H9 (cell line): ENCODE results near the gene NCLN. TPM values are rescaled to one million over a fixed set of nuclear protein-coding genes. Genes with fewer than 3 reads are reported as not detected.
"Not testable (repeated sequence)": the region's sequence is repeated elsewhere in the genome, so short reads cannot be mapped to it uniquely, and the experiment has no call there.

Experiments used
- DNase-seq: peaks from one replicate; pipeline ENCODE4 v3.0.0-alpha.2; 2017
- H2AFZ ChIP-seq: one replicate; pipeline ENCODE4 v1.6.1; 2013; ENCODE audit warnings: mild to moderate bottlenecking, low read length, control low read depth, moderate library complexity
- H2AK5ac ChIP-seq: 2 replicates; pipeline ENCODE4 v1.6.1; 2013; ENCODE audit warnings: low read length, control low read depth, mixed read lengths; ENCODE audit not compliant: insufficient read length
- H2BK120ac ChIP-seq: one replicate; pipeline ENCODE4 v1.6.1; 2013; ENCODE audit warnings: low read depth, mild to moderate bottlenecking, low read length, control low read depth, inconsistent platforms; ENCODE audit not compliant: poor library complexity, severe bottlenecking
- H2BK12ac ChIP-seq: 2 replicates; pipeline ENCODE4 v1.6.1; 2013; ENCODE audit warnings: low read length, control low read depth, mixed read lengths, low read depth; ENCODE audit not compliant: insufficient read length
- H2BK15ac ChIP-seq: 2 replicates; pipeline ENCODE4 v1.6.1; 2013; ENCODE audit warnings: low read depth, low read length, control low read depth
- H2BK20ac ChIP-seq: one replicate; pipeline ENCODE4 v1.6.1; 2013; ENCODE audit warnings: low read depth, mild to moderate bottlenecking, low read length, control low read depth, inconsistent platforms; ENCODE audit not compliant: poor library complexity, severe bottlenecking
- H2BK5ac ChIP-seq: 2 replicates; pipeline ENCODE4 v1.6.1; 2013; ENCODE audit warnings: low read length, control low read depth, mixed read lengths; ENCODE audit not compliant: insufficient read length
- H3K14ac ChIP-seq: 2 replicates; pipeline ENCODE4 v1.6.1; 2013; ENCODE audit warnings: low read length, control low read depth; ENCODE audit not compliant: insufficient read depth
- H3K18ac ChIP-seq: 2 replicates; pipeline ENCODE4 v1.6.1; 2013; ENCODE audit warnings: low read depth, mild to moderate bottlenecking, mixed read lengths, low read length, control low read depth; ENCODE audit not compliant: insufficient read length
- H3K23ac ChIP-seq: 2 replicates; pipeline ENCODE4 v1.6.1; 2013; ENCODE audit warnings: low read length, control low read depth, mixed read lengths, low read depth; ENCODE audit not compliant: insufficient read length
- H3K23me2 ChIP-seq: 2 replicates; pipeline ENCODE4 v1.6.1; 2013; ENCODE audit warnings: low read depth, mild to moderate bottlenecking, mixed read lengths, low read length, control low read depth; ENCODE audit not compliant: insufficient read length, poor library complexity, severe bottlenecking
- H3K27ac ChIP-seq: 2 replicates; pipeline ENCODE4 v1.5.1; 2013; ENCODE audit warnings: low read length, control low read depth, mixed read lengths, low read depth; ENCODE audit not compliant: insufficient read length
- H3K27me3 ChIP-seq: 2 replicates; pipeline ENCODE4 v1.6.1; 2013; ENCODE audit warnings: low read length, control low read depth, inconsistent platforms; ENCODE audit not compliant: insufficient read depth
- H3K4ac ChIP-seq: 2 replicates; pipeline ENCODE4 v1.6.1; 2013; ENCODE audit warnings: low read depth, mild to moderate bottlenecking, control low read depth, inconsistent platforms, low read length, moderate library complexity
- H3K4me1 ChIP-seq: 2 replicates; pipeline ENCODE4 v1.6.1; 2013; ENCODE audit warnings: low read length, control low read depth, inconsistent platforms; ENCODE audit not compliant: insufficient read depth
- H3K4me2 ChIP-seq: 2 replicates; pipeline ENCODE4 v1.6.1; 2013; ENCODE audit warnings: low read length, control low read depth, mixed read lengths; ENCODE audit not compliant: insufficient read length, insufficient read depth
- H3K56ac ChIP-seq: 2 replicates; pipeline ENCODE4 v1.6.1; 2013; ENCODE audit warnings: low read depth, mild to moderate bottlenecking, mixed read lengths, low read length, control low read depth; ENCODE audit not compliant: insufficient read length
- H3K79me1 ChIP-seq: 2 replicates; pipeline ENCODE4 v1.6.1; 2013; ENCODE audit warnings: low read depth, mild to moderate bottlenecking, moderate library complexity, low read length, control low read depth, inconsistent platforms; ENCODE audit not compliant: insufficient read depth, poor library complexity, severe bottlenecking
- H3K79me2 ChIP-seq: 2 replicates; pipeline ENCODE4 v1.6.1; 2013; ENCODE audit warnings: low read length, control low read depth, inconsistent platforms; ENCODE audit not compliant: insufficient read depth
- H3K9ac ChIP-seq: 2 replicates; pipeline ENCODE4 v1.6.1; 2013; ENCODE audit warnings: low read length, control low read depth, mixed read lengths; ENCODE audit not compliant: insufficient read length; ENCODE audit errors: extremely low read depth
- H3K9me3 ChIP-seq: one replicate; pipeline ENCODE4 v1.6.1; 2013; ENCODE audit warnings: low read depth, low read length, inconsistent platforms; ENCODE audit not compliant: control insufficient read depth
- H3T11ph ChIP-seq: one replicate; pipeline ENCODE4 v1.6.1; 2013; ENCODE audit warnings: mild to moderate bottlenecking, low read length, control low read depth, inconsistent platforms
- H4K20me1 ChIP-seq: one replicate; pipeline ENCODE4 v1.6.1; 2013; ENCODE audit not compliant: control insufficient read depth, insufficient read length, insufficient read depth
- H4K5ac ChIP-seq: 2 replicates; pipeline ENCODE4 v1.6.1; 2013; ENCODE audit warnings: low read depth, mild to moderate bottlenecking, mixed read lengths, low read length, control low read depth; ENCODE audit not compliant: insufficient read length
- H4K8ac ChIP-seq: replicated peaks from 2 replicates; pipeline ENCODE4 v1.6.1; 2013; ENCODE audit warnings: low read length, control low read depth, mixed read lengths, low read depth; ENCODE audit not compliant: insufficient read length
- H4K91ac ChIP-seq: 2 replicates; pipeline ENCODE4 v1.6.1; 2013; ENCODE audit warnings: low read depth, mild to moderate bottlenecking, moderate library complexity, mixed read lengths, low read length, control low read depth; ENCODE audit not compliant: insufficient read length
- H3K27ac Mint-ChIP-seq, 3 experiments: 2 replicates in 2 of 3; 3 replicates in 1 of 3; pipeline ENCODE4 v1.8.0; 2020 to 2021; ENCODE audit warnings: mixed read lengths in 3 of 3, mild to moderate bottlenecking in 1 of 3, moderate library complexity in 1 of 3
- H3K27me3 Mint-ChIP-seq: 2 replicates; pipeline ENCODE4 v1.8.0; 2021; ENCODE audit warnings: low read depth, mild to moderate bottlenecking, moderate library complexity, mixed read lengths
- H3K36me3 Mint-ChIP-seq, 3 experiments: 2 replicates in 2 of 3; 3 replicates in 1 of 3; pipeline ENCODE4 v1.8.0; 2020 to 2021; ENCODE audit warnings: low read depth in 3 of 3, mixed read lengths in 3 of 3; ENCODE audit not compliant: insufficient read depth in 1 of 3
- H3K4me1 Mint-ChIP-seq, 2 experiments: 2 replicates each; pipeline ENCODE4 v1.8.0; 2020; ENCODE audit warnings: mixed read lengths in 2 of 2
- H3K4me3 Mint-ChIP-seq, 2 experiments: 2 replicates in 1 of 2; 3 replicates in 1 of 2; pipeline ENCODE4 v1.8.0; 2020 to 2021; ENCODE audit warnings: mild to moderate bottlenecking in 2 of 2, mixed read lengths in 2 of 2, moderate library complexity in 1 of 2
- H3K9me3 Mint-ChIP-seq, 2 experiments: 2 replicates in 1 of 2; 3 replicates in 1 of 2; pipeline ENCODE4 v1.8.0; 2020; ENCODE audit warnings: mild to moderate bottlenecking in 2 of 2, mixed read lengths in 2 of 2, moderate library complexity in 1 of 2
- WGBS: extraction: QIAGEN DNeasy Blood & Tissue Kit; methylation state at CpG from one replicate; pipeline ENCODE4 v1.1.7; 2013; ENCODE audit warnings: missing lambda C conversion rate, low lambda C conversion rate, mixed read lengths; ENCODE audit not compliant: insufficient read length; ENCODE audit errors: extremely low coverage; 5-methylcytosine and 5-hydroxymethylcytosine counted together
- total RNA-seq: library from RNA; stranded (reverse); gene quantifications from 2 replicates; pipeline ENCODE4 v1.2.1, GENCODE V29; 2021
- TF ChIP-seq, protein P1 (sequence below): fragments of 200-600 bp; sonication (generic); conservative IDR thresholded peaks from 3 replicates; pipeline ENCODE4 v1.8.0; 2021; ENCODE audit warnings: antibody characterized with exemption, mild to moderate bottlenecking

The NCLN gene
- total RNA-seq, 1 experiment from 2014 or later: 94.8 TPM

DNA sequence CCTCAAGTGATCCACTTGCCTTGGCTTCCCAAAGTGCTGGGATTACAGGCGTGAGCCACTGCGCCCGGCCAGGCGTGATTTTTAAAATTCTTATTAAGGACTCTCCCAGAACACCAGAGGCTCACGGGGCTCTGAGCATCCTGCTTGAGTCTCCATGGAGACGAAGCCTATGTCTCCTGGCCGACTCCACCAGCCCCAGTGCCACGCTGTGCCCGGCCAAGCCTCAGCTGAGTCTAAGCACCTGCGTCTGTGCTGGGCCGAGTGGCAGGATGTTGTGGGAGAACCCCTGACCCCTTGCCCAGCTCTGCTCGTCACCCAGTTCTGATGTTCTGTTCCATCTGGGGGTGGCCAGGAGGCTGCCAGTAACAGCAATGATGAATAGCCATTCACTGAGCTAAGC is 34.8 kb downstream of the NCLN start:
- Histone ChIP-seq H2BK120ac (no peak overlapping the region), H3K9ac (no peak overlapping the region), H3K56ac (no peak overlapping the region), H2BK12ac (no peak overlapping the region), H3K23ac (no peak overlapping the region), H3K4me1 (no peaks in the 10 kb centered on the region), H3K27ac (no peak overlapping the region), H2BK15ac (no peak overlapping the region), H3K79me1 (no peaks in the 10 kb centered on the region), H3K4me2 (no peak overlapping the region), H3K4ac (no peak overlapping the region), H2BK20ac (no peak overlapping the region), H2BK5ac (no peak overlapping the region), H4K20me1 (no peaks in the 10 kb centered on the region), H3K9me3 (no peaks in the 10 kb centered on the region), H3K14ac (no peak overlapping the region), H3K18ac (no peak overlapping the region), H3T11ph (no peak overlapping the region), H4K5ac (no peak overlapping the region), H2AK5ac (no peak overlapping the region), H4K91ac (no peak overlapping the region), H3K27me3 (no peaks in the 10 kb centered on the region), H3K79me2 (no peaks in the 10 kb centered on the region), H3K23me2 (peaks cover 3% of the 10 kb centered on the region), H4K8ac (no peak overlapping the region), H2AFZ (no peak overlapping the region)
- Mint-ChIP-seq H3K4me1 (no peaks in the 10 kb centered on the region), H3K27ac (no peak overlapping the region), H3K4me3 (no peak overlapping the region), H3K27me3 (peaks cover 15% of the 10 kb centered on the region), H3K9me3 (no peaks in the 10 kb centered on the region), H3K36me3 (peaks cover 0 to 5% (median 4%) of the 10 kb centered on the region in 3 experiments; a peak in 4 of 7 replicates)
- no peak for DNase-seq
- WGBS: no CpG with 5 or more reads among the region's 12 CpGs
- TF ChIP-seq, protein P1, sequence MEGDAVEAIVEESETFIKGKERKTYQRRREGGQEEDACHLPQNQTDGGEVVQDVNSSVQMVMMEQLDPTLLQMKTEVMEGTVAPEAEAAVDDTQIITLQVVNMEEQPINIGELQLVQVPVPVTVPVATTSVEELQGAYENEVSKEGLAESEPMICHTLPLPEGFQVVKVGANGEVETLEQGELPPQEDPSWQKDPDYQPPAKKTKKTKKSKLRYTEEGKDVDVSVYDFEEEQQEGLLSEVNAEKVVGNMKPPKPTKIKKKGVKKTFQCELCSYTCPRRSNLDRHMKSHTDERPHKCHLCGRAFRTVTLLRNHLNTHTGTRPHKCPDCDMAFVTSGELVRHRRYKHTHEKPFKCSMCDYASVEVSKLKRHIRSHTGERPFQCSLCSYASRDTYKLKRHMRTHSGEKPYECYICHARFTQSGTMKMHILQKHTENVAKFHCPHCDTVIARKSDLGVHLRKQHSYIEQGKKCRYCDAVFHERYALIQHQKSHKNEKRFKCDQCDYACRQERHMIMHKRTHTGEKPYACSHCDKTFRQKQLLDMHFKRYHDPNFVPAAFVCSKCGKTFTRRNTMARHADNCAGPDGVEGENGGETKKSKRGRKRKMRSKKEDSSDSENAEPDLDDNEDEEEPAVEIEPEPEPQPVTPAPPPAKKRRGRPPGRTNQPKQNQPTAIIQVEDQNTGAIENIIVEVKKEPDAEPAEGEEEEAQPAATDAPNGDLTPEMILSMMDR: no peak

DNA sequence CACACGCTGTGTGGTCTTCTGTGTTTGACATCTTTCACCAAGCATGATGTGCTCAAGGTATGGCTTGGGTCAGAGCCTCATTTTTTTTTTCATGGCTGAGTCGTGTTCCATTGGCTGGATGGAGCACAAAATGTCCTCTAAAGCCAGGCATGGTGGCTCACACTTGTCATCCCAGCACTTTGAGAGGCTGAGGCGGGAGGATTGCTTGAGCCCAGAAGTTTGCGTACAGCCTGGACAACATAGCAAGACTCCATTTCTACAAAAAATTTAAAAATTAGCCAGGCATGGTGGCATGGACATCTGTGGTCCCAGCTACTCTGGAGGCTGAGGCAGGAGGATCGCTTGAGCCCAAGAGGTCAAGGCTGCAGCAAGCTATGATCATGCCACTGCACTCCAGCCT is 35.8 kb downstream of the NCLN start:
- not testable (repeated sequence) for H3K9me3 ChIP-seq, H3K23ac ChIP-seq, H3K9ac ChIP-seq, H3K27ac ChIP-seq, DNase-seq, H3K27me3 ChIP-seq, H3K4me3 Mint-ChIP-seq, H2BK15ac ChIP-seq, H3T11ph ChIP-seq, H2AFZ ChIP-seq, H3K56ac ChIP-seq, H3K79me2 ChIP-seq, H2BK120ac ChIP-seq, H2AK5ac ChIP-seq, H3K27ac Mint-ChIP-seq, H3K4me1 ChIP-seq, H3K14ac ChIP-seq, H3K4me2 ChIP-seq, H3K4me1 Mint-ChIP-seq, H3K4ac ChIP-seq, H4K20me1 ChIP-seq, H4K8ac ChIP-seq, H4K91ac ChIP-seq, H3K9me3 Mint-ChIP-seq, H2BK5ac ChIP-seq, H4K5ac ChIP-seq, H3K36me3 Mint-ChIP-seq, H2BK12ac ChIP-seq, H2BK20ac ChIP-seq, H3K79me1 ChIP-seq, H3K23me2 ChIP-seq, H3K18ac ChIP-seq
- peaks cover 24% of the 10 kb centered on the region for H3K27me3 Mint-ChIP-seq
- WGBS: no CpG with 5 or more reads among the region's 5 CpGs
